Measurements from ENCODE around the gene ZKSCAN5. TPM values are rescaled to one million over a fixed set of nuclear protein-coding genes. Genes with fewer than 3 reads are reported as not detected.

ZKSCAN5 gene
- total and polyA plus RNA-seq, 2 of the 8 experiments (the other 6 are each of a cell fraction or from before 2014, with no cell fraction given), result 5.3 to 13.5 TPM

DNA sequence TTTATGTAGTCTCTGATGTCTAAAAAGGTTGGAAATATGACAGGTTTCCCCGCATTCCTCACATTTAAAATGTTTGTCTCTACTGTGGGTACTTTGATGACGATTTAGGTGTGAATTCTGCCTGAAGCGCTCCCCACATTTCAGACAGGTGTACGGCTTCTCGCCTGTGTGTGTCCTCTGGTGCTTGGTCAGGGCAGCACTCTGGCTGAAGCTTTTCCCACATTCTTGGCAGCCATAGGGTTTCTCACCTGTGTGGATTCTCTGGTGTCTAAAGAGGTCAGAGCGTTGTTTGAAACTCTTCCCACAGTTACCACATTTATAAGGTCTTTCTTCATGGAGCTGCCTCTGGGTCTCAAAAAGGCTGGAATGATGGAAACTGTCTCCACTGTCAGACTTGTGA is 10.6 kb upstream of the ZKSCAN5 start:
- H3K4ac ChIP-seq (replicated peaks; ENCODE audit: insufficient read length, low read depth, low read length), result no peak overlapping the region
- no peak overlapping the region for H3K23ac ChIP-seq (ENCODE audit: insufficient read length)
- H2BK5ac ChIP-seq (ENCODE audit: low read depth, low read length), result no peak overlapping the region
- H3K23me2 ChIP-seq (ENCODE audit: low read depth, low read length), result peaks cover 4% of the 10 kb centered on the region; the same call in 1 of the 2 replicates
- H3K27ac ChIP-seq (ENCODE audit: low read depth, low read length), result no peak overlapping the region
- no peak overlapping the region for H3K4me2 ChIP-seq (ENCODE audit: insufficient read depth in 1 of 2, low read depth in 2 of 2, low read length in 2 of 2)
- peaks cover 0 to 4% (median 0%) of the 10 kb centered on the region in 4 experiments; a peak in 3 of 7 replicates for H3K4me1 ChIP-seq (replicated peaks in 1 of 4; ENCODE audit: control insufficient read depth in 3 of 4, insufficient read depth in 4 of 4, low read length in 3 of 4)
- no peak overlapping the region for H3K14ac ChIP-seq (ENCODE audit: insufficient read length)
- peaks cover 7% of the 10 kb centered on the region; the same call in 1 of the 2 replicates for H3K79me1 ChIP-seq (ENCODE audit: low read depth, low read length)
- H2AFZ ChIP-seq (ENCODE audit: low read length), result no peak overlapping the region
- 97% methylated on average over 6 of the region's 6 CpGs; no CpG with 5 or more reads in 1 of the 2 experiments for WGBS, 2 experiments (ENCODE audit: extremely low coverage in 1 of 2, insufficient coverage in 1 of 2, insufficient read length in 1 of 2, insufficient replicate concordance in 2 of 2, low coverage in 1 of 2, low lambda C conversion rate in 2 of 2, missing lambda C conversion rate in 1 of 2)
- H2BK20ac ChIP-seq (ENCODE audit: low read length), result no peak overlapping the region
- H3K27me3 ChIP-seq (replicated peaks in 1 of 4; ENCODE audit: control insufficient read depth in 3 of 4, extremely low read depth in 1 of 4, insufficient read depth in 3 of 4, low read length in 3 of 4), result no peaks in the 10 kb centered on the region
- H4K8ac ChIP-seq (ENCODE audit: extremely low read depth, insufficient read depth, low read length), result no peak overlapping the region
- no peak for DNase-seq (ENCODE audit: low read depth in 1 of 2, low spot score in 2 of 2)
- H4K20me1 ChIP-seq (replicated peaks in 1 of 2; ENCODE audit: control insufficient read depth in 1 of 2, insufficient read depth in 2 of 2, low read length in 2 of 2), result peaks cover 3 to 9% of the 10 kb centered on the region in 2 experiments
- no peak overlapping the region for H2BK15ac ChIP-seq (ENCODE audit: low read length)
- no peak overlapping the region for H3K18ac ChIP-seq (ENCODE audit: extremely low read depth, low read length)
- CTCF ChIA-PET (ENCODE audit: partially characterized antibody), result interaction anchor here (0.9 kb wide), 1 partner anchor 105 kb away, joined by 3 read pairs; no protein-coding TSS in a partner anchor
- H2BK120ac ChIP-seq (replicated peaks; ENCODE audit: low read depth, low read length), result no peak overlapping the region
- POLR2A ChIA-PET (ENCODE audit: partially characterized antibody), result no interaction called here
- peaks cover 8 to 24% of the 10 kb centered on the region in 2 experiments for H3K79me2 ChIP-seq (ENCODE audit: control insufficient read depth in 1 of 2, insufficient read depth in 2 of 2, low read length in 2 of 2)
- H3K4me3 ChIP-seq (ENCODE audit: extremely low read depth in 1 of 4, insufficient read depth in 2 of 4, low read depth in 3 of 4, low read length in 4 of 4), result no peak overlapping the region
- no peak overlapping the region for H3K9ac ChIP-seq (replicated peaks in 1 of 4; ENCODE audit: extremely low read depth in 1 of 4, low read depth in 3 of 4, low read length in 3 of 4)
- no peak overlapping the region for H2AK5ac ChIP-seq (ENCODE audit: low read depth, low read length)
- no peak for FAIRE-seq
- H4K5ac ChIP-seq (ENCODE audit: insufficient read length, low read depth, low read length), result no peak overlapping the region
- no peak overlapping the region for H3K56ac ChIP-seq (replicated peaks; ENCODE audit: insufficient read length, low read depth, low read length)
- peaks cover 15 to 19% of the 10 kb centered on the region in 2 experiments for H3K9me3 ChIP-seq (ENCODE audit: insufficient read depth in 2 of 2, low read depth in 1 of 2, low read length in 1 of 2)
- H4K91ac ChIP-seq (replicated peaks; ENCODE audit: insufficient read length, low read length), result no peak overlapping the region
- peaks cover 4 to 40% (median 25%) of the 10 kb centered on the region in 4 experiments; a peak in 7 of 8 replicates for H3K36me3 ChIP-seq (ENCODE audit: control insufficient read depth in 2 of 4, insufficient read depth in 4 of 4, low read length in 3 of 4)
- no peak overlapping the region for H2BK12ac ChIP-seq (ENCODE audit: low read depth, low read length)
- no peak for TF ChIP-seq HDAC6 (IDR thresholded peaks at IDR 0.05; ENCODE audit: low read depth, low read length)
- no peak for TF ChIP-seq RAD21 (IDR thresholded peaks at IDR 0.05 in 1 of 2, conservative IDR thresholded peaks at IDR 0.05 in 1 of 2; ENCODE audit: low read depth in 2 of 2, low read length in 2 of 2)
- no peak for TF ChIP-seq CBX5 (IDR thresholded peaks at IDR 0.05; ENCODE audit: low read depth, low read length)
- TF ChIP-seq SIX5 (IDR thresholded peaks at IDR 0.05; ENCODE audit: low read depth, low read length), result no peak
- TF ChIP-seq SAP30 (IDR thresholded peaks at IDR 0.05; ENCODE audit: insufficient read depth, insufficient replicate concordance, low read length), result no peak
- no peak for TF ChIP-seq NANOG (IDR thresholded peaks at IDR 0.05; ENCODE audit: insufficient read depth, low read depth, low read length, poor library complexity, severe bottlenecking)
- no peak for TF ChIP-seq TEAD4 (IDR thresholded peaks at IDR 0.05; ENCODE audit: low read depth, low read length)
- TF ChIP-seq SUZ12 (IDR thresholded peaks at IDR 0.05; ENCODE audit: low read length), result no peak
- TF ChIP-seq, protein P1, sequence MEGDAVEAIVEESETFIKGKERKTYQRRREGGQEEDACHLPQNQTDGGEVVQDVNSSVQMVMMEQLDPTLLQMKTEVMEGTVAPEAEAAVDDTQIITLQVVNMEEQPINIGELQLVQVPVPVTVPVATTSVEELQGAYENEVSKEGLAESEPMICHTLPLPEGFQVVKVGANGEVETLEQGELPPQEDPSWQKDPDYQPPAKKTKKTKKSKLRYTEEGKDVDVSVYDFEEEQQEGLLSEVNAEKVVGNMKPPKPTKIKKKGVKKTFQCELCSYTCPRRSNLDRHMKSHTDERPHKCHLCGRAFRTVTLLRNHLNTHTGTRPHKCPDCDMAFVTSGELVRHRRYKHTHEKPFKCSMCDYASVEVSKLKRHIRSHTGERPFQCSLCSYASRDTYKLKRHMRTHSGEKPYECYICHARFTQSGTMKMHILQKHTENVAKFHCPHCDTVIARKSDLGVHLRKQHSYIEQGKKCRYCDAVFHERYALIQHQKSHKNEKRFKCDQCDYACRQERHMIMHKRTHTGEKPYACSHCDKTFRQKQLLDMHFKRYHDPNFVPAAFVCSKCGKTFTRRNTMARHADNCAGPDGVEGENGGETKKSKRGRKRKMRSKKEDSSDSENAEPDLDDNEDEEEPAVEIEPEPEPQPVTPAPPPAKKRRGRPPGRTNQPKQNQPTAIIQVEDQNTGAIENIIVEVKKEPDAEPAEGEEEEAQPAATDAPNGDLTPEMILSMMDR (IDR thresholded peaks at IDR 0.05; ENCODE audit: control extremely low read depth in 1 of 3, insufficient read depth in 1 of 3, low read depth in 1 of 3, low read length in 3 of 3), result no peak
- TF ChIP-seq CREB1 (IDR thresholded peaks at IDR 0.05), result no peak
- no peak for TF ChIP-seq RBBP5 (IDR thresholded peaks at IDR 0.05; ENCODE audit: borderline replicate concordance, low read depth, low read length)
